Neural cell (in vitro differentiated cells): Measurements from ENCODE around the gene ADGRF1. TPM values are rescaled to one million over a fixed set of nuclear protein-coding genes. Genes with fewer than 3 reads are reported as not detected.

Source experiments
- H2AFZ ChIP-seq: fragments of 200-600, 300-800 bp; sonication (generic), shearing (Covaris generic); 2 replicates; pipeline ENCODE4 v1.6.0; 2014; ENCODE audit warnings: low read depth, mild to moderate bottlenecking, antibody characterized with exemption, low read length, moderate library complexity
- H3F3A ChIP-seq: fragments of 200-600 bp; shearing (Covaris generic); 2 replicates; pipeline ENCODE4 v1.6.1; 2016; ENCODE audit warnings: mild to moderate bottlenecking, moderate library complexity, mixed read lengths, antibody characterized with exemption, low read length; ENCODE audit not compliant: insufficient read depth, poor library complexity, severe bottlenecking
- H3K27ac ChIP-seq: fragments of 200-600, 300-800 bp; sonication (generic), shearing (Covaris generic); 2 replicates; pipeline ENCODE4 v1.5.1; 2014; ENCODE audit warnings: mild to moderate bottlenecking, low read length, moderate library complexity
- H3K27me3 ChIP-seq: fragments of 300-800, 200-600 bp; sonication (generic), shearing (Covaris generic); 2 replicates; pipeline ENCODE4 v1.6.0; 2014; ENCODE audit warnings: mild to moderate bottlenecking, low read depth, low read length, moderate library complexity; ENCODE audit not compliant: insufficient read depth
- H3K36me3 ChIP-seq: fragments of 300-800, 200-600 bp; sonication (generic), shearing (Covaris generic); 2 replicates; pipeline ENCODE4 v1.5.1; 2014; ENCODE audit warnings: mild to moderate bottlenecking, antibody characterized with exemption, low read length, moderate library complexity; ENCODE audit not compliant: insufficient read depth
- H3K4me2 ChIP-seq: fragments of 300-800, 200-600 bp; sonication (generic), shearing (Covaris generic); 2 replicates; pipeline ENCODE4 v1.6.0; 2014; ENCODE audit warnings: mild to moderate bottlenecking, low read length
- H3K4me3 ChIP-seq: fragments of 300-800, 200-600 bp; sonication (generic), shearing (Covaris generic); 2 replicates; pipeline ENCODE4 v1.5.1; 2014; ENCODE audit warnings: mild to moderate bottlenecking, low read length, moderate library complexity
- H3K79me2 ChIP-seq: fragments of 200-600 bp; shearing (Covaris generic); replicated peaks from 2 replicates; pipeline ENCODE4 v1.6.0; 2014; ENCODE audit warnings: mild to moderate bottlenecking, low read length, moderate library complexity; ENCODE audit not compliant: insufficient read depth
- H3K9ac ChIP-seq: fragments of 300-800, 200-600 bp; sonication (generic), shearing (Covaris generic); 2 replicates; pipeline ENCODE4 v1.6.1; 2016; ENCODE audit warnings: mild to moderate bottlenecking, low read length, mixed read lengths
- H3K9me2 ChIP-seq: fragments of 200-600 bp; shearing (Covaris generic); 2 replicates; pipeline ENCODE4 v1.6.1; 2016; ENCODE audit warnings: mild to moderate bottlenecking, low read length, mixed read lengths; ENCODE audit not compliant: insufficient read depth
- H3K9me3 ChIP-seq: fragments of 200-600, 300-800 bp; sonication (generic), shearing (Covaris generic); 2 replicates; pipeline ENCODE4 v1.6.1; 2016; ENCODE audit warnings: mild to moderate bottlenecking, mixed run types, low read length, moderate library complexity, mixed read lengths
- H4K20me1 ChIP-seq: fragments of 200-600 bp; shearing (Covaris generic); 2 replicates; pipeline ENCODE4 v1.6.1; 2016; ENCODE audit warnings: mild to moderate bottlenecking, mixed run types; ENCODE audit not compliant: insufficient read depth
- CTCF ChIP-seq: fragments of 450-650 bp; IDR thresholded peaks from 2 replicates; pipeline ENCODE4 v1.5.1; 2014; ENCODE audit warnings: antibody characterized with exemption, mild to moderate bottlenecking, moderate library complexity; ENCODE audit not compliant: poor library complexity, severe bottlenecking
- EP300 ChIP-seq: fragments of 450-650 bp; conservative IDR thresholded peaks from 2 replicates; pipeline ENCODE4 v1.6.1; 2014; ENCODE audit warnings: antibody characterized with exemption, mild to moderate bottlenecking, moderate library complexity; ENCODE audit not compliant: poor library complexity, severe bottlenecking
- EZH2 ChIP-seq: fragments of 200-600, 300-800 bp; shearing (Covaris generic), sonication (generic); IDR thresholded peaks from 2 replicates; pipeline ENCODE4 v1.6.1; 2014; ENCODE audit warnings: antibody characterized with exemption, low read length, borderline replicate concordance, mild to moderate bottlenecking; ENCODE audit not compliant: insufficient read depth, poor library complexity, severe bottlenecking
- MXI1 ChIP-seq: fragments of 450-650 bp; conservative IDR thresholded peaks from 2 replicates; pipeline ENCODE4 v1.6.1; 2014; ENCODE audit warnings: antibody characterized with exemption, mild to moderate bottlenecking; ENCODE audit not compliant: poor library complexity, severe bottlenecking
- POLR2AphosphoS5 ChIP-seq: IDR thresholded peaks from 2 replicates; pipeline ENCODE4 v1.6.1; 2012
- RAD21 ChIP-seq: fragments of 450-650 bp; conservative IDR thresholded peaks from 2 replicates; pipeline ENCODE4 v1.6.1; 2014; ENCODE audit warnings: antibody characterized with exemption, mild to moderate bottlenecking, moderate library complexity
- REST ChIP-seq: IDR thresholded peaks from 2 replicates; pipeline ENCODE4 v1.6.1; 2012; ENCODE audit warnings: borderline replicate concordance
- SMC3 ChIP-seq: fragments of 450-650 bp; conservative IDR thresholded peaks from 2 replicates; pipeline ENCODE4 v1.6.1; 2014; ENCODE audit warnings: antibody characterized with exemption, mild to moderate bottlenecking, moderate library complexity; ENCODE audit not compliant: poor library complexity
- TAF1 ChIP-seq: IDR thresholded peaks from 2 replicates; pipeline ENCODE4 v1.6.1; 2012; ENCODE audit warnings: low read depth
- polyA plus RNA-seq: library from polyadenylated mRNA; depleted of rRNA; stranded (reverse); fragments of >200 nt; gene quantifications from 2 replicates; pipeline ENCODE4 v1.2.3, GENCODE V29; 2014

The ADGRF1 gene
- polyA plus RNA-seq, 1 donor from 2014 or later = not detected

- Histone ChIP-seq H3K9me2 (no peaks in the 10 kb centered on the region), H3K4me3 (no peak overlapping the region), H3K79me2 (no peaks in the 10 kb centered on the region), H3K36me3 (no peaks in the 10 kb centered on the region), H3K27ac (no peak overlapping the region), H4K20me1 (no peaks in the 10 kb centered on the region), H3K9me3 (no peaks in the 10 kb centered on the region), H3K9ac (no peak overlapping the region), H3K4me2 (no peak overlapping the region), H2AFZ (no peak overlapping the region), H3F3A (no peaks in the 10 kb centered on the region), H3K27me3 (no peaks in the 10 kb centered on the region)
- TF ChIP-seq REST (no peak), POLR2AphosphoS5 (no peak), SMC3 (no peak), RAD21 (no peak), CTCF (no peak), EP300 (no peak), MXI1 (no peak), TAF1 (no peak), EZH2 (no peak)
Observed at GRCh38 chr6:46989398-46989797, 52.7 kb downstream of the ADGRF1 start.

GRCh38 chr6:46985943-46986342 lies 56.2 kb downstream of the ADGRF1 start:
- no peak overlapping the region for H3K9ac ChIP-seq
- TF ChIP-seq EP300 (no peak), REST (no peak), POLR2AphosphoS5 (no peak), MXI1 (no peak), CTCF (no peak), EZH2 (no peak), RAD21 (no peak), SMC3 (no peak)
- H3K79me2 ChIP-seq = no peaks in the 10 kb centered on the region
- H3K4me2 ChIP-seq = no peak overlapping the region
- H3K9me3 ChIP-seq = no peaks in the 10 kb centered on the region
- no peak overlapping the region for H3K27ac ChIP-seq
- H4K20me1 ChIP-seq = no peaks in the 10 kb centered on the region
- no peaks in the 10 kb centered on the region for H3K36me3 ChIP-seq
- no peak overlapping the region for H3K4me3 ChIP-seq
- H2AFZ ChIP-seq = no peak overlapping the region
- H3K27me3 ChIP-seq = no peaks in the 10 kb centered on the region
- no peaks in the 10 kb centered on the region for H3F3A ChIP-seq
- H3K9me2 ChIP-seq = no peaks in the 10 kb centered on the region
